ENCODE results near the gene PCSK2.

PCSK2 gene

GRCh38 chr20:17376031-17376430, 149.2 kb downstream of the PCSK2 start:
- DNase-seq (ENCODE audit: insufficient read length, low spot score) (no peak), FAIRE-seq (no peak)
- TF ChIP-seq POU2F2 (IDR thresholded peaks at IDR 0.05; ENCODE audit: low read depth, low read length): no peak
- TF ChIP-seq POLR2A (IDR thresholded peaks at IDR 0.05; ENCODE audit: low read depth, low read length): no peak
- TF ChIP-seq POLR2AphosphoS5 (IDR thresholded peaks at IDR 0.05; ENCODE audit: low read depth, low read length): no peak

GRCh38 chr20:17377231-17377630, 150.4 kb downstream of the PCSK2 start:
- DNase-seq (ENCODE audit: insufficient read length, low spot score) (no peak), FAIRE-seq (no peak)
- TF ChIP-seq POLR2AphosphoS5 (IDR thresholded peaks at IDR 0.05; ENCODE audit: low read depth, low read length): no peak
- no peak for TF ChIP-seq POLR2A (IDR thresholded peaks at IDR 0.05; ENCODE audit: low read depth, low read length)
- no peak for TF ChIP-seq SPI1 (IDR thresholded peaks at IDR 0.05; ENCODE audit: low read depth, low read length)
- TF ChIP-seq PAX5 (IDR thresholded peaks at IDR 0.05; ENCODE audit: insufficient read depth, low read length, severe bottlenecking): no peak
- TF ChIP-seq POU2F2 (IDR thresholded peaks at IDR 0.05; ENCODE audit: low read depth, low read length): no peak
- TF ChIP-seq TAF1 (IDR thresholded peaks at IDR 0.05; ENCODE audit: low read depth, low read length): no peak

GRCh38 chr20:17379651-17380050, 152.8 kb downstream of the PCSK2 start:
- TF ChIP-seq PAX5 (IDR thresholded peaks at IDR 0.05; ENCODE audit: insufficient read depth, low read length, severe bottlenecking): no peak
- no peak for TF ChIP-seq POU2F2 (IDR thresholded peaks at IDR 0.05; ENCODE audit: low read depth, low read length)
- TF ChIP-seq SPI1 (IDR thresholded peaks at IDR 0.05; ENCODE audit: low read depth, low read length): no peak
- DNase-seq (ENCODE audit: insufficient read length, low spot score): no peak
- no peak for FAIRE-seq

- FAIRE-seq (no peak), DNase-seq (ENCODE audit: insufficient read length, low spot score) (no peak)
- TF ChIP-seq POLR2AphosphoS5 (IDR thresholded peaks at IDR 0.05; ENCODE audit: low read depth, low read length) (no peak), POLR2A (IDR thresholded peaks at IDR 0.05; ENCODE audit: low read depth, low read length) (no peak), POU2F2 (IDR thresholded peaks at IDR 0.05; ENCODE audit: low read depth, low read length) (no peak), SPI1 (IDR thresholded peaks at IDR 0.05; ENCODE audit: low read depth, low read length) (no peak), TAF1 (IDR thresholded peaks at IDR 0.05; ENCODE audit: low read depth, low read length) (no peak)
Observed at GRCh38 chr20:17380801-17381200, 154.0 kb downstream of the PCSK2 start.

- DNase-seq (ENCODE audit: insufficient read length, low spot score): no peak
- TF ChIP-seq POLR2A (IDR thresholded peaks at IDR 0.05; ENCODE audit: low read depth, low read length): no peak
- TF ChIP-seq PAX5 (IDR thresholded peaks at IDR 0.05; ENCODE audit: insufficient read depth, low read length, severe bottlenecking): no peak
- no peak for FAIRE-seq
Observed at GRCh38 chr20:17381724-17382123, 154.9 kb downstream of the PCSK2 start.

- TF ChIP-seq POLR2AphosphoS5 (IDR thresholded peaks at IDR 0.05; ENCODE audit: low read depth, low read length) (no peak), POLR2A (IDR thresholded peaks at IDR 0.05; ENCODE audit: low read depth, low read length) (no peak), TAF1 (IDR thresholded peaks at IDR 0.05; ENCODE audit: low read depth, low read length) (no peak), SPI1 (IDR thresholded peaks at IDR 0.05; ENCODE audit: low read depth, low read length) (no peak), PAX5 (IDR thresholded peaks at IDR 0.05; ENCODE audit: insufficient read depth, low read length, severe bottlenecking) (no peak), POU2F2 (IDR thresholded peaks at IDR 0.05; ENCODE audit: low read depth, low read length) (no peak)
- FAIRE-seq (no peak), DNase-seq (ENCODE audit: insufficient read length, low spot score) (no peak)
Observed at GRCh38 chr20:17385798-17386197, 159.0 kb downstream of the PCSK2 start.

- TF ChIP-seq POU2F2 (IDR thresholded peaks at IDR 0.05; ENCODE audit: low read depth, low read length): no peak
- DNase-seq (ENCODE audit: insufficient read length, low spot score) (no peak), FAIRE-seq (no peak)
Observed at GRCh38 chr20:17390655-17391054, 163.8 kb downstream of the PCSK2 start.

GRCh38 chr20:17391127-17391771, 164.4 kb downstream of the PCSK2 start:
- TF ChIP-seq POU2F2 (IDR thresholded peaks at IDR 0.05; ENCODE audit: low read depth, low read length) (no peak), PAX5 (IDR thresholded peaks at IDR 0.05; ENCODE audit: insufficient read depth, low read length, severe bottlenecking) (no peak), SPI1 (IDR thresholded peaks at IDR 0.05; ENCODE audit: low read depth, low read length) (no peak), POLR2AphosphoS5 (IDR thresholded peaks at IDR 0.05; ENCODE audit: low read depth, low read length) (no peak), TAF1 (IDR thresholded peaks at IDR 0.05; ENCODE audit: low read depth, low read length) (no peak), POLR2A (IDR thresholded peaks at IDR 0.05; ENCODE audit: low read depth, low read length) (no peak)
- DNase-seq (ENCODE audit: insufficient read length, low spot score) (no peak), FAIRE-seq (no peak)

GRCh38 chr20:17394411-17394810, 167.6 kb downstream of the PCSK2 start:
- FAIRE-seq (no peak), DNase-seq (ENCODE audit: insufficient read length, low spot score) (no peak)
- no peak for TF ChIP-seq POLR2AphosphoS5 (IDR thresholded peaks at IDR 0.05; ENCODE audit: low read depth, low read length)
- no peak for TF ChIP-seq TAF1 (IDR thresholded peaks at IDR 0.05; ENCODE audit: low read depth, low read length)
- no peak for TF ChIP-seq SPI1 (IDR thresholded peaks at IDR 0.05; ENCODE audit: low read depth, low read length)
- TF ChIP-seq POLR2A (IDR thresholded peaks at IDR 0.05; ENCODE audit: low read depth, low read length): no peak

- DNase-seq (ENCODE audit: insufficient read length, low spot score) (no peak), FAIRE-seq (no peak)
- TF ChIP-seq POLR2AphosphoS5 (IDR thresholded peaks at IDR 0.05; ENCODE audit: low read depth, low read length) (no peak), POU2F2 (IDR thresholded peaks at IDR 0.05; ENCODE audit: low read depth, low read length) (no peak), PAX5 (IDR thresholded peaks at IDR 0.05; ENCODE audit: insufficient read depth, low read length, severe bottlenecking) (no peak), SPI1 (IDR thresholded peaks at IDR 0.05; ENCODE audit: low read depth, low read length) (no peak), TAF1 (IDR thresholded peaks at IDR 0.05; ENCODE audit: low read depth, low read length) (no peak)
Observed at GRCh38 chr20:17395729-17396128, 168.9 kb downstream of the PCSK2 start.

Data from GM12891 (cell line).